Mesothelial cell of epicardium (in vitro differentiated cells): ENCODE results near the gene C14orf119. TPM values are rescaled to one million over a fixed set of nuclear protein-coding genes. Genes with fewer than 3 reads are reported as not detected.

Experiments
- DNase-seq, 2 experiments: peaks; one replicate each; pipeline ENCODE4 v3.0.0; 2021; ENCODE audit warnings: low spot score in 2 of 2; ENCODE audit not compliant: unreplicated experiment in 2 of 2
- H3K27ac Mint-ChIP-seq: 2 replicates; pipeline ENCODE4 v1.8.0; 2021; ENCODE audit warnings: mixed read lengths
- H3K27me3 Mint-ChIP-seq: 2 replicates; pipeline ENCODE4 v1.8.0; 2021; ENCODE audit warnings: low read depth, mixed read lengths
- H3K36me3 Mint-ChIP-seq: 2 replicates; pipeline ENCODE4 v1.8.0; 2021; ENCODE audit warnings: mixed read lengths
- H3K4me1 Mint-ChIP-seq: 2 replicates; pipeline ENCODE4 v1.8.0; 2021; ENCODE audit warnings: mixed read lengths
- H3K4me3 Mint-ChIP-seq: 2 replicates; pipeline ENCODE4 v1.8.0; 2021; ENCODE audit warnings: mild to moderate bottlenecking, moderate library complexity, mixed read lengths
- H3K9me3 Mint-ChIP-seq: 2 replicates; pipeline ENCODE4 v1.8.0; 2021; ENCODE audit warnings: mixed read lengths
- total RNA-seq: library from RNA; stranded (reverse); gene quantifications from 3 replicates; pipeline ENCODE4 v1.2.1, GENCODE V29; 2021
- TF ChIP-seq, protein P1 (sequence below): fragments of 200-600 bp; sonication (generic); IDR thresholded peaks from one replicate; pipeline ENCODE4 v1.5.0; 2021; ENCODE audit warnings: antibody characterized with exemption; ENCODE audit not compliant: unreplicated experiment

The C14orf119 gene
- total RNA-seq, 1 donor from 2014 or later = 45.6 TPM

DNA sequence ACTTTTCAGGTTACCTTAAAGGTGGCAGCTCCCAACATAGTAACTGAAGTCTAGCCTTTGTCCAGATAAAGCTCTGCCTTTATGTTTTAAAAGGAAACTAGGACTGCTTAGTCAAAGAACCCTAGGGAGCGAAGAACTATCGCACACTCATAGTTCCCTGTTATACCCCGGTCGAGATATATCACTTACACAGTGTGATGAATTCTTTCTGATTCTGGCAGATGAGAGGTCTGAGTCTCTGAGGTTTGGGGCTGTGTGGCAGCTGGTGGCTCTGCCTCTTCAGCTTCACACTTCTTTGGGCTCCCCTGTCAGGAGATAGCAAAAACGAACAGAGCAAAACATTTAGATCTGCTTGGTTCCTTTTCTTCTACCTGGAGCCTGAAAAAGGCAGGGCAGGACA lies 17.3 kb upstream of the C14orf119 start:
- H3K9me3 Mint-ChIP-seq = no peaks in the 10 kb centered on the region
- no peak for DNase-seq
- no peak overlapping the region for H3K4me3 Mint-ChIP-seq
- no peak overlapping the region for H3K27ac Mint-ChIP-seq
- TF ChIP-seq, protein P1, sequence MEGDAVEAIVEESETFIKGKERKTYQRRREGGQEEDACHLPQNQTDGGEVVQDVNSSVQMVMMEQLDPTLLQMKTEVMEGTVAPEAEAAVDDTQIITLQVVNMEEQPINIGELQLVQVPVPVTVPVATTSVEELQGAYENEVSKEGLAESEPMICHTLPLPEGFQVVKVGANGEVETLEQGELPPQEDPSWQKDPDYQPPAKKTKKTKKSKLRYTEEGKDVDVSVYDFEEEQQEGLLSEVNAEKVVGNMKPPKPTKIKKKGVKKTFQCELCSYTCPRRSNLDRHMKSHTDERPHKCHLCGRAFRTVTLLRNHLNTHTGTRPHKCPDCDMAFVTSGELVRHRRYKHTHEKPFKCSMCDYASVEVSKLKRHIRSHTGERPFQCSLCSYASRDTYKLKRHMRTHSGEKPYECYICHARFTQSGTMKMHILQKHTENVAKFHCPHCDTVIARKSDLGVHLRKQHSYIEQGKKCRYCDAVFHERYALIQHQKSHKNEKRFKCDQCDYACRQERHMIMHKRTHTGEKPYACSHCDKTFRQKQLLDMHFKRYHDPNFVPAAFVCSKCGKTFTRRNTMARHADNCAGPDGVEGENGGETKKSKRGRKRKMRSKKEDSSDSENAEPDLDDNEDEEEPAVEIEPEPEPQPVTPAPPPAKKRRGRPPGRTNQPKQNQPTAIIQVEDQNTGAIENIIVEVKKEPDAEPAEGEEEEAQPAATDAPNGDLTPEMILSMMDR = no peak
- H3K27me3 Mint-ChIP-seq = no peaks in the 10 kb centered on the region
- H3K4me1 Mint-ChIP-seq = no peaks in the 10 kb centered on the region
- peaks cover 32% of the 10 kb centered on the region for H3K36me3 Mint-ChIP-seq

DNA sequence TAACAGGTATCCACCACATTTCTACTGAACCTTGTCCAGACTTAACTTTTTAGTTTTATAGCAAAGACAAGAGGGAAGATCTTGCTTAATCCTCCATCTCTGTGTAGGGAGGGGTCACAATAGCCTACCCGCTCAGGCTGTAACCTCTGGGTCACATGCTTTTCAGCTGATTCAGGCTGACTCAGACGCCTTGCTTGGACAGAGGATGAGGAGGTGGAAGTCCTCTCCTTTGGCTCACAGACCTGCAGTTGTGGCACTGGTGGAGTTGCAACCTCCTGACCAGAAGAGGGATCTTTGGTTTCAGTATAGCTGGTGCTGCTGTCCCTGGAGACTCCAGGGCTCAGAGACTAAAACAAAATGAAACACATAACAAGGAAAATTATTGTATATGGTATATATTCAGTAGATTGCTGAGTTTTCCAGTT lies 16.6 kb upstream of the C14orf119 start:
- H3K27me3 Mint-ChIP-seq = no peaks in the 10 kb centered on the region
- TF ChIP-seq, protein P1 = no peak
- no peak overlapping the region for H3K27ac Mint-ChIP-seq
- no peaks in the 10 kb centered on the region for H3K4me1 Mint-ChIP-seq
- H3K4me3 Mint-ChIP-seq = no peak overlapping the region
- no peaks in the 10 kb centered on the region for H3K9me3 Mint-ChIP-seq
- DNase-seq = no peak
- H3K36me3 Mint-ChIP-seq = peaks cover 32% of the 10 kb centered on the region

DNA sequence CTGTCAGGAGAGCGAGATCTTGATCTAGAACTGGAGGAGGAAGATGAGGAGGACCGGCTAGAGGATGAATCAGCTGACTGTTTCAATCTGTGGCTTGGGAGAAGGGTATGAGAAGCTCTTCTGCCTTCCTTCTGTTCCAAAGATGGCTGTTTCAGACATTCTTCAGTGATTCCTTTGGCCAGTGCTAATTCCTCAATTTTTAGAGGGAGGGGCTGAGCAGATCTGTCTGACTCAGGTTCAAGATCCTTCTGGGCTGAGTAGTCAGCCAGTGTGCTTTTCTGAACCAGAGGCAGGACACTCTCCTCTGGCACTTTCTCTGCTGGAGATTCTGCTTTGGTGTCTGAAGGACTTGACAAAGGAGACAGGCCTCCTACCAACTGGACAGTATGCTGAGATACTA lies 15.6 kb upstream of the C14orf119 start:
- Mint-ChIP-seq H3K27ac (no peak overlapping the region), H3K4me1 (no peaks in the 10 kb centered on the region), H3K27me3 (no peaks in the 10 kb centered on the region), H3K4me3 (no peak overlapping the region), H3K36me3 (peaks cover 31% of the 10 kb centered on the region), H3K9me3 (no peaks in the 10 kb centered on the region)
- TF ChIP-seq, protein P1 = no peak
- DNase-seq = no peak

DNA sequence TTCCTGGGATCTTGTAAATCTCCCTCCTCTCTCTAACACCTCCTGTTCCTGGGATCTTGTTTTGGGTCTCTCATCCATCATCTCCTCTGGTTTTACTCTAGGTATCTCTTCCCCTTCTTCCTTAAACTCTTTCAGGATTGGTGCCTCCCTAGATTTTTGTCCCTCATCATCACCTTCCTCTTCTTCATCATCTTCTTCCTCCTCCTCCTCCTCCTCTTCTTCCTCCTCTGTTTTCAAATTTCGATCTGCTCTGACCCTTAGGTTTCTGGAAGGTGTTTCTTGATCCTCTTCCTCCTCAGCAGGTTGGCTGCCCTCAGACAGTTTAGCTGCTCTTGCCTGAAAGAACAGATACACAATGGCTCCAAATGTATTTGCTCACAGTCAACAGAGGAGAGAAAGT lies 14.8 kb upstream of the C14orf119 start:
- Mint-ChIP-seq H3K4me3 (no peak overlapping the region), H3K27ac (no peak overlapping the region), H3K27me3 (no peaks in the 10 kb centered on the region), H3K4me1 (no peaks in the 10 kb centered on the region), H3K36me3 (peaks cover 30% of the 10 kb centered on the region), H3K9me3 (no peaks in the 10 kb centered on the region)
- no peak for DNase-seq
- TF ChIP-seq, protein P1 = no peak

DNA sequence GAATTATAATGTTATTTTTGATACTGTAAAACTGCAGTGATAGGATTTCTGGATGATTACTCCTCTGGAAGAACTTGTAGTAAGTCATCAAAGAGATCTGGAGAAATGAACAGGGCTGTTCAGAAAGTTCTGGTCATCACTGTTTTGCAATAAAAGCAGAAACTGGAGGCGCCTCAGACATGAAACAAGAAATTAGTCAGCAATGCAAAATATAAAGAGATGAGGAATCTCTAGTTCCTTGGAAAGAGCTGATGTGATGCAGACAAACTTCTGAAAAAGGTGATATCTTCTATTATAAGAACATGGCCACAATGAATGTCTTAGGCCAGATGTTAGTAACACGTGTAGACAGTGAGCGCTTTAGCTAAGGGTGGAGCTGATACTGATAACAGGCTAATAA lies 9.8 kb upstream of the C14orf119 start:
- TF ChIP-seq, protein P1 = no peak

DNA sequence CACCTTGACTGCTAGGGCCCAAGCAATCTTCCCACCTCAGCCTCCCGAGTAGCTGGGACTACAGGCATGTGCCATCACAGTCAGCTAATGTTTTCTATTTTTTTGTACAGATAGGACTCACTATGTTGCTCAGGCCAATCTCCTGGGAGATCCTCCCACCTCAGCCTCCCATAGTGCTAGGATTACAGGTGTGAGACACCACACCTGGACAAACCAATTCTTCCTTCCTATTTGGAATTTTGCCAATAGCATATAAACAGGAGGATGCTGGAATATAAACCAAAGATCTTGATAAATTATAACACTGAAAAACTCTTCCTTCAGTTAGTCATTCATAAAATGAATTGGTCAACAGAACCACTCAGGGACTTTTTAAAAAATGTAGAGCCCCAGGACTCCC lies 8.7 kb upstream of the C14orf119 start:
- TF ChIP-seq, protein P1 = no peak
- Mint-ChIP-seq H3K9me3 (no peaks in the 10 kb centered on the region), H3K27me3 (no peaks in the 10 kb centered on the region), H3K4me1 (no peaks in the 10 kb centered on the region), H3K36me3 (peaks cover 27% of the 10 kb centered on the region), H3K4me3 (no peak overlapping the region), H3K27ac (no peak overlapping the region)
- DNase-seq = no peak

More for the DNA sequence above, 9.8 kb upstream of the C14orf119 start:
- no peaks in the 10 kb centered on the region for H3K4me1 Mint-ChIP-seq
- H3K9me3 Mint-ChIP-seq = no peaks in the 10 kb centered on the region
- H3K36me3 Mint-ChIP-seq = peaks cover 28% of the 10 kb centered on the region
- no peaks in the 10 kb centered on the region for H3K27me3 Mint-ChIP-seq
- no peak overlapping the region for H3K27ac Mint-ChIP-seq
- no peak overlapping the region for H3K4me3 Mint-ChIP-seq
- DNase-seq = no peak
